Gastroesophageal sphincter (tissue), 3 donors: Measurements from ENCODE around the gene SMTNL2.

Experiments used
- CTCF ChIP-seq, 4 experiments: fragments of 200-600 bp in 2 of 4; fragments of 450-650 bp in 2 of 4; sonication (generic) in 1 of 4; IDR thresholded peaks; one replicate each; pipeline ENCODE4 v1.5.1; 2017 to 2019; ENCODE audit warnings: antibody characterized with exemption in 4 of 4, mild to moderate bottlenecking in 2 of 4, moderate library complexity in 2 of 4
- EP300 ChIP-seq: sonication (generic); formaldehyde crosslinking; IDR thresholded peaks from one replicate; pipeline ENCODE4 v1.6.1; 2017; ENCODE audit warnings: antibody characterized with exemption, mild to moderate bottlenecking
- POLR2A ChIP-seq, 2 donors: fragments of 450-650 bp; IDR thresholded peaks; one replicate each; pipeline ENCODE4 v1.6.1; 2017; ENCODE audit warnings: antibody characterized with exemption in 2 of 2, mild to moderate bottlenecking in 2 of 2, moderate library complexity in 1 of 2
- POLR2AphosphoS5 ChIP-seq: sonication (generic); formaldehyde crosslinking; IDR thresholded peaks from one replicate; pipeline ENCODE4 v1.6.1; 2017; ENCODE audit warnings: antibody characterized with exemption

DNA sequence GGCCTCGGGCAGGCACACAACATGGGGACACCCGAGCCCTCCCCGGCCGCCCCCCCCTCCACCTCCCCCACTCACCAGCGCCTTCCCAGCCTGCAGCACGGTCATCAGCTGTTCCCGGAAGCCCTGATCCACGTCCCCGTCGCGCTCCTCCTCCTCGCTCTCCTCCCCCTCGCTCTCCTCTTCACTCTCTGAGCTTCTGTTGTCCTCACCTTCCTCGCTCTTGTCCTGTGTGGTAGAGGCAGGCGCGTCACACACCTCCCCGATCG is 39.4 kb upstream of the SMTNL2 start:
- TF ChIP-seq CTCF (IDR thresholded peaks at IDR 0.05) (no peak), POLR2A (IDR thresholded peaks at IDR 0.05) (no peak), EP300 (no peak), POLR2AphosphoS5 (no peak)
